Stimulated activated naive B cell treated with anti-CD40 and anti-IgM and Interleukin-4, amounts not matched to agents 10 μg/mL and 1 μg/mL and 100 μg/mL, for 72 hours (primary cell): Measurements from ENCODE around the gene MYT1.

Experiments
- ATAC-seq, 2 donors: fragments of 150-1000 bp; cut with Tn5 transposase; replicated peaks; 2 replicates each; pipeline ENCODE4 v1.10.0; 2021; ENCODE audit warnings: moderate library complexity in 1 of 2
- DNase-seq: peaks from one replicate; pipeline ENCODE4 v3.0.0; 2021
- H3K27ac Mint-ChIP-seq: one replicate; pipeline ENCODE4 v1.8.0; 2022; ENCODE audit warnings: mild to moderate bottlenecking, mixed read lengths
- H3K27me3 Mint-ChIP-seq, 2 donors: one replicate each; pipeline ENCODE4 v1.8.0; 2022; ENCODE audit warnings: mixed read lengths in 2 of 2
- H3K36me3 Mint-ChIP-seq, 2 donors: one replicate each; pipeline ENCODE4 v1.8.0; 2022; ENCODE audit warnings: mixed read lengths in 2 of 2, mild to moderate bottlenecking in 1 of 2
- H3K4me1 Mint-ChIP-seq, 2 donors: one replicate each; pipeline ENCODE4 v1.8.0; 2022; ENCODE audit warnings: mixed read lengths in 2 of 2, mild to moderate bottlenecking in 1 of 2
- H3K4me3 Mint-ChIP-seq, 2 donors: one replicate each; pipeline ENCODE4 v1.8.0; 2022; ENCODE audit warnings: mild to moderate bottlenecking in 2 of 2, mixed read lengths in 2 of 2, moderate library complexity in 1 of 2
- H3K9me3 Mint-ChIP-seq, 2 donors: one replicate each; pipeline ENCODE4 v1.8.0; 2022; ENCODE audit warnings: mixed read lengths in 2 of 2, mild to moderate bottlenecking in 1 of 2

The MYT1 gene

GRCh38 chr20:64145458-64146300 lies 18.6 kb upstream of the MYT1 start:
- H3K27ac Mint-ChIP-seq, result no peak overlapping the region
- H3K36me3 Mint-ChIP-seq, result peaks cover 0 to 4% of the 10 kb centered on the region in 2 donors
- H3K27me3 Mint-ChIP-seq, result peaks cover 11 to 21% of the 10 kb centered on the region in 2 donors

GRCh38 chr20:64146301-64146935 lies 17.8 kb upstream of the MYT1 start:
- H3K4me1 Mint-ChIP-seq, result no peaks in the 10 kb centered on the region
- H3K27ac Mint-ChIP-seq, result no peak overlapping the region
- H3K9me3 Mint-ChIP-seq, result peaks cover 6 to 11% of the 10 kb centered on the region in 2 donors
- ATAC-seq (no peak), DNase-seq (no peak)
- H3K4me3 Mint-ChIP-seq, result no peak overlapping the region
- H3K27me3 Mint-ChIP-seq, result peaks cover 11 to 14% of the 10 kb centered on the region in 2 donors
- peaks cover 0 to 4% of the 10 kb centered on the region in 2 donors for H3K36me3 Mint-ChIP-seq

More at GRCh38 chr20:64145458-64146300, 18.6 kb upstream of the MYT1 start:
- no peak overlapping the region for H3K4me3 Mint-ChIP-seq
- H3K4me1 Mint-ChIP-seq, result no peaks in the 10 kb centered on the region
- H3K9me3 Mint-ChIP-seq, result peaks cover 6 to 11% of the 10 kb centered on the region in 2 donors
- ATAC-seq, result no peak
- DNase-seq, result no peak

GRCh38 chr20:64146936-64147477 lies 17.2 kb upstream of the MYT1 start:
- ATAC-seq (no peak), DNase-seq (no peak)
- Mint-ChIP-seq H3K36me3 (peaks cover 0 to 4% of the 10 kb centered on the region in 2 donors), H3K4me1 (no peaks in the 10 kb centered on the region), H3K27ac (no peak overlapping the region), H3K4me3 (no peak overlapping the region), H3K9me3 (peaks cover 6 to 11% of the 10 kb centered on the region in 2 donors), H3K27me3 (peaks cover 10 to 11% of the 10 kb centered on the region in 2 donors)

- H3K27me3 Mint-ChIP-seq, result peaks cover 6 to 16% of the 10 kb centered on the region in 2 donors
- H3K36me3 Mint-ChIP-seq, result peaks cover 0 to 4% of the 10 kb centered on the region in 2 donors
- H3K4me3 Mint-ChIP-seq, result no peak overlapping the region
- no peak overlapping the region for H3K27ac Mint-ChIP-seq
- DNase-seq, result no peak
- H3K4me1 Mint-ChIP-seq, result no peaks in the 10 kb centered on the region
- peaks cover 6 to 11% of the 10 kb centered on the region in 2 donors for H3K9me3 Mint-ChIP-seq
- no peak for ATAC-seq
Observed at GRCh38 chr20:64148581-64148980, 15.7 kb upstream of the MYT1 start.

- DNase-seq (no peak), ATAC-seq (no peak)
- Mint-ChIP-seq H3K36me3 (peaks cover 0 to 3% of the 10 kb centered on the region in 2 donors), H3K27ac (no peak overlapping the region), H3K9me3 (peaks cover 6 to 11% of the 10 kb centered on the region in 2 donors), H3K4me1 (no peaks in the 10 kb centered on the region), H3K4me3 (no peak overlapping the region), H3K27me3 (peaks cover 6 to 18% of the 10 kb centered on the region in 2 donors)
Observed at GRCh38 chr20:64149141-64149540, 15.1 kb upstream of the MYT1 start.

- DNase-seq (no peak), ATAC-seq (no peak)
- Mint-ChIP-seq H3K9me3 (peaks cover 3 to 4% of the 10 kb centered on the region in 2 donors), H3K27ac (no peak overlapping the region), H3K27me3 (peaks cover 4 to 15% of the 10 kb centered on the region in 2 donors), H3K4me1 (no peaks in the 10 kb centered on the region), H3K4me3 (no peak overlapping the region), H3K36me3 (no peaks in the 10 kb centered on the region)
Observed at GRCh38 chr20:64149809-64150560, 14.3 kb upstream of the MYT1 start.

GRCh38 chr20:64150756-64151632 lies 13.3 kb upstream of the MYT1 start:
- Mint-ChIP-seq H3K9me3 (no peaks in the 10 kb centered on the region), H3K27ac (no peak overlapping the region), H3K36me3 (no peaks in the 10 kb centered on the region), H3K4me3 (no peak overlapping the region), H3K4me1 (no peaks in the 10 kb centered on the region), H3K27me3 (peaks cover 0 to 17% of the 10 kb centered on the region in 2 donors)
- DNase-seq, result no peak
- ATAC-seq, result no peak

GRCh38 chr20:64151633-64152530 lies 12.4 kb upstream of the MYT1 start:
- H3K4me3 Mint-ChIP-seq, result no peak overlapping the region
- DNase-seq (no peak), ATAC-seq (no peak)
- H3K27ac Mint-ChIP-seq, result no peak overlapping the region
- H3K4me1 Mint-ChIP-seq, result no peaks in the 10 kb centered on the region
- peaks cover 0 to 17% of the 10 kb centered on the region in 2 donors for H3K27me3 Mint-ChIP-seq
- H3K9me3 Mint-ChIP-seq, result no peaks in the 10 kb centered on the region
- no peaks in the 10 kb centered on the region for H3K36me3 Mint-ChIP-seq

- Mint-ChIP-seq H3K9me3 (no peaks in the 10 kb centered on the region), H3K27ac (no peak overlapping the region), H3K27me3 (peaks cover 0 to 12% of the 10 kb centered on the region in 2 donors)
Observed at GRCh38 chr20:64152906-64153305, 11.3 kb upstream of the MYT1 start.

GRCh38 chr20:64153410-64153809 lies 10.8 kb upstream of the MYT1 start:
- H3K4me1 Mint-ChIP-seq, result no peaks in the 10 kb centered on the region
- DNase-seq (no peak), ATAC-seq (no peak)
- no peak overlapping the region for H3K27ac Mint-ChIP-seq
- H3K27me3 Mint-ChIP-seq, result peaks cover 0 to 12% of the 10 kb centered on the region in 2 donors
- H3K9me3 Mint-ChIP-seq, result no peaks in the 10 kb centered on the region
- H3K36me3 Mint-ChIP-seq, result no peaks in the 10 kb centered on the region
- no peak overlapping the region for H3K4me3 Mint-ChIP-seq

More at GRCh38 chr20:64152906-64153305, 11.3 kb upstream of the MYT1 start:
- DNase-seq, result no peak
- no peak for ATAC-seq
- Mint-ChIP-seq H3K36me3 (no peaks in the 10 kb centered on the region), H3K4me1 (no peaks in the 10 kb centered on the region), H3K4me3 (no peak overlapping the region)

GRCh38 chr20:64153861-64154589 lies 10.2 kb upstream of the MYT1 start:
- DNase-seq (no peak), ATAC-seq (no peak)
- no peak overlapping the region for H3K4me3 Mint-ChIP-seq
- H3K9me3 Mint-ChIP-seq, result no peaks in the 10 kb centered on the region
- H3K36me3 Mint-ChIP-seq, result no peaks in the 10 kb centered on the region
- peaks cover 5 to 16% of the 10 kb centered on the region in 2 donors for H3K27me3 Mint-ChIP-seq
- H3K27ac Mint-ChIP-seq, result no peak overlapping the region
- no peaks in the 10 kb centered on the region for H3K4me1 Mint-ChIP-seq

- Mint-ChIP-seq H3K4me3 (no peak overlapping the region), H3K36me3 (no peaks in the 10 kb centered on the region), H3K27ac (no peak overlapping the region), H3K27me3 (peaks cover 12 to 23% of the 10 kb centered on the region in 2 donors), H3K4me1 (no peaks in the 10 kb centered on the region), H3K9me3 (no peaks in the 10 kb centered on the region)
- ATAC-seq (no peak), DNase-seq (no peak)
Observed at GRCh38 chr20:64154590-64155257, 9.5 kb upstream of the MYT1 start.
